ENCODE data around the gene ASS1. TPM values are rescaled to one million over a fixed set of nuclear protein-coding genes. Genes with fewer than 3 reads are reported as not detected.
A peak's percentile ranks its signal among the peaks of the same experiment; 100 is the strongest.

The ASS1 gene
- total RNA-seq, 1 donor from 2014 or later = 3.1 TPM

- H3K4me3 Mint-ChIP-seq (ENCODE audit: unreplicated experiment) = peak overlapping the region; percentile 56
- H3K4me1 Mint-ChIP-seq (ENCODE audit: unreplicated experiment) = peaks cover 6% of the 10 kb centered on the region
- H3K27ac Mint-ChIP-seq (ENCODE audit: unreplicated experiment) = no peak overlapping the region
- peaks cover 3% of the 10 kb centered on the region for H3K36me3 Mint-ChIP-seq (ENCODE audit: low read depth, unreplicated experiment)
- no peaks in the 10 kb centered on the region for H3K9me3 Mint-ChIP-seq (ENCODE audit: unreplicated experiment)
- H3K27me3 Mint-ChIP-seq (ENCODE audit: unreplicated experiment) = peaks cover 2% of the 10 kb centered on the region
- DNase-seq (ENCODE audit: low spot score) = peak; percentile 42
- TF ChIP-seq, protein P1, sequence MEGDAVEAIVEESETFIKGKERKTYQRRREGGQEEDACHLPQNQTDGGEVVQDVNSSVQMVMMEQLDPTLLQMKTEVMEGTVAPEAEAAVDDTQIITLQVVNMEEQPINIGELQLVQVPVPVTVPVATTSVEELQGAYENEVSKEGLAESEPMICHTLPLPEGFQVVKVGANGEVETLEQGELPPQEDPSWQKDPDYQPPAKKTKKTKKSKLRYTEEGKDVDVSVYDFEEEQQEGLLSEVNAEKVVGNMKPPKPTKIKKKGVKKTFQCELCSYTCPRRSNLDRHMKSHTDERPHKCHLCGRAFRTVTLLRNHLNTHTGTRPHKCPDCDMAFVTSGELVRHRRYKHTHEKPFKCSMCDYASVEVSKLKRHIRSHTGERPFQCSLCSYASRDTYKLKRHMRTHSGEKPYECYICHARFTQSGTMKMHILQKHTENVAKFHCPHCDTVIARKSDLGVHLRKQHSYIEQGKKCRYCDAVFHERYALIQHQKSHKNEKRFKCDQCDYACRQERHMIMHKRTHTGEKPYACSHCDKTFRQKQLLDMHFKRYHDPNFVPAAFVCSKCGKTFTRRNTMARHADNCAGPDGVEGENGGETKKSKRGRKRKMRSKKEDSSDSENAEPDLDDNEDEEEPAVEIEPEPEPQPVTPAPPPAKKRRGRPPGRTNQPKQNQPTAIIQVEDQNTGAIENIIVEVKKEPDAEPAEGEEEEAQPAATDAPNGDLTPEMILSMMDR (IDR thresholded peaks at IDR 0.05; ENCODE audit: unreplicated experiment) = no peak
These were observed 665 bp downstream of the ASS1 start for GRCh38 chr9:130445268-130445983.

- TF ChIP-seq, protein P1 (IDR thresholded peaks at IDR 0.05; ENCODE audit: unreplicated experiment) = no peak
- Mint-ChIP-seq H3K4me3 (ENCODE audit: unreplicated experiment) (peak overlapping the region; percentile 56), H3K27me3 (ENCODE audit: unreplicated experiment) (peaks cover 2% of the 10 kb centered on the region), H3K9me3 (ENCODE audit: unreplicated experiment) (no peaks in the 10 kb centered on the region), H3K4me1 (ENCODE audit: unreplicated experiment) (peaks cover 6% of the 10 kb centered on the region), H3K36me3 (ENCODE audit: low read depth, unreplicated experiment) (peaks cover 3% of the 10 kb centered on the region), H3K27ac (ENCODE audit: unreplicated experiment) (no peak overlapping the region)
- DNase-seq (ENCODE audit: low spot score) = no peak
These were observed 1.5 kb downstream of the ASS1 start for GRCh38 chr9:130446101-130446861.

GRCh38 chr9:130447193-130447816 lies 2.5 kb downstream of the ASS1 start:
- TF ChIP-seq, protein P1 (IDR thresholded peaks at IDR 0.05; ENCODE audit: unreplicated experiment) = no peak
- no peak overlapping the region for H3K4me3 Mint-ChIP-seq (ENCODE audit: unreplicated experiment)
- no peaks in the 10 kb centered on the region for H3K36me3 Mint-ChIP-seq (ENCODE audit: low read depth, unreplicated experiment)
- H3K4me1 Mint-ChIP-seq (ENCODE audit: unreplicated experiment) = peaks cover 6% of the 10 kb centered on the region
- no peaks in the 10 kb centered on the region for H3K9me3 Mint-ChIP-seq (ENCODE audit: unreplicated experiment)
- H3K27me3 Mint-ChIP-seq (ENCODE audit: unreplicated experiment) = no peaks in the 10 kb centered on the region
- no peak for DNase-seq (ENCODE audit: low spot score)
- H3K27ac Mint-ChIP-seq (ENCODE audit: unreplicated experiment) = no peak overlapping the region

DNA sequence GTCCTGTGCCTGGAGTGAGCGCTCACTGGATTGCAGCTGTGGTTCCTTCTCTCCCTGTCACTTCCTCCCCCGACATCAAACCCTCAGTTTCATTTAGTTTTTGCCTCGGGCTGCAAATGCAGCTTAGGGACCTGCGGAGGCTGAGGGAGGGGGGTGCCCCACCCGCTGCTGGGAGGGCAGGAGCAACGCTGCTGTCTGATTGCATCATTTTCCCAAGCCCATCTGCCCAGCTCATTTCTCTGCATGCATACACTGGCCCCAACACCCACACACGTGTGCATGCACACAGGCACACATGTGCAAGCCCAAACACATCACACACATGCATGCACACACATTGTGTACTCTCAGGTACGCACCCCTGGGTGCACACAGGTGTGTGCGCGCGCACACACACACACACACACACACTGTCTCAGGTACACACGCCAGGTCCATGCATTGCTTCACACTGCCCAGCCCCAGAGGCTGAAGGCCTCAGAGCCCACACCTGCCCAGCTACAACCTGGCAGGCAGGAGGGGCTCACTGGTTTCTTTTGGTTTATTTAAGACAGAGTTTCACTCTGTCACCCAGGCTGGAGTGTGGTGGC lies 3.4 kb downstream of the ASS1 start:
- Mint-ChIP-seq H3K4me3 (ENCODE audit: unreplicated experiment) (no peak overlapping the region), H3K27me3 (ENCODE audit: unreplicated experiment) (no peaks in the 10 kb centered on the region)

More for the DNA sequence above, 3.4 kb downstream of the ASS1 start:
- Mint-ChIP-seq H3K4me1 (ENCODE audit: unreplicated experiment) (peaks cover 6% of the 10 kb centered on the region), H3K27ac (ENCODE audit: unreplicated experiment) (no peak overlapping the region), H3K36me3 (ENCODE audit: low read depth, unreplicated experiment) (no peaks in the 10 kb centered on the region), H3K9me3 (ENCODE audit: unreplicated experiment) (no peaks in the 10 kb centered on the region)
- TF ChIP-seq, protein P1 (IDR thresholded peaks at IDR 0.05; ENCODE audit: unreplicated experiment) = no peak
- DNase-seq (ENCODE audit: low spot score) = no peak
